Loucy (cell line): ENCODE data around the gene MYO1E.

Experiments used
- H2AFZ ChIP-seq: fragments of 200-600 bp; sonication (generic); 2 replicates; pipeline ENCODE4 v1.6.0; 2016; ENCODE audit warnings: antibody characterized with exemption, mild to moderate bottlenecking, low read length, moderate library complexity
- H3F3A ChIP-seq: fragments of 200-600 bp; 2 replicates; pipeline ENCODE4 v1.6.0; 2016; ENCODE audit warnings: antibody characterized with exemption, low read depth, mild to moderate bottlenecking
- H3K27me3 ChIP-seq: fragments of 200-600 bp; sonication (generic); 2 replicates; pipeline ENCODE4 v1.6.1; 2014; ENCODE audit warnings: low read length, mild to moderate bottlenecking; ENCODE audit not compliant: insufficient read depth, poor library complexity, severe bottlenecking
- H3K36me3 ChIP-seq: fragments of 200-600 bp; sonication (generic); 2 replicates; pipeline ENCODE4 v1.6.1; 2016; ENCODE audit warnings: low read length; ENCODE audit not compliant: insufficient read depth
- H3K4me1 ChIP-seq: fragments of 200-600 bp; sonication (generic); 2 replicates; pipeline ENCODE4 v1.5.1; 2014; ENCODE audit warnings: low read length, mild to moderate bottlenecking; ENCODE audit not compliant: insufficient read depth, poor library complexity, severe bottlenecking
- H3K4me2 ChIP-seq: fragments of 200-600 bp; sonication (generic); 2 replicates; pipeline ENCODE4 v1.6.0; 2014; ENCODE audit warnings: antibody characterized with exemption, low read length, low read depth, mild to moderate bottlenecking; ENCODE audit not compliant: poor library complexity, severe bottlenecking
- H3K4me3 ChIP-seq: fragments of 200-600 bp; sonication (generic); 2 replicates; pipeline ENCODE4 v1.5.1; 2014; ENCODE audit warnings: low read length, mild to moderate bottlenecking, mixed read lengths; ENCODE audit not compliant: poor library complexity, severe bottlenecking
- H3K79me2 ChIP-seq: fragments of 200-600 bp; sonication (generic); 2 replicates; pipeline ENCODE4 v1.6.1; 2014; ENCODE audit warnings: low read length; ENCODE audit not compliant: insufficient read depth
- H3K9ac ChIP-seq: fragments of 200-600 bp; sonication (generic); 2 replicates; pipeline ENCODE4 v1.6.0; 2014; ENCODE audit warnings: mild to moderate bottlenecking, low read depth, low read length, moderate library complexity; ENCODE audit not compliant: poor library complexity, severe bottlenecking
- H3K9me2 ChIP-seq: fragments of 200-600 bp; sonication (generic); replicated peaks from 2 replicates; pipeline ENCODE4 v1.6.1; 2016; ENCODE audit warnings: low read depth, low read length, mixed read lengths
- H3K9me3 ChIP-seq: fragments of 200-600 bp; sonication (generic); 2 replicates; pipeline ENCODE4 v1.6.1; 2014; ENCODE audit warnings: mild to moderate bottlenecking, antibody characterized with exemption, low read length, low read depth; ENCODE audit not compliant: insufficient read depth
- H4K20me1 ChIP-seq: fragments of 200-600 bp; sonication (generic); 2 replicates; pipeline ENCODE4 v1.6.0; 2014; ENCODE audit warnings: antibody characterized with exemption, low read length, mild to moderate bottlenecking; ENCODE audit not compliant: insufficient read depth, poor library complexity, severe bottlenecking
- CTCF ChIP-seq: fragments of 200-600 bp; sonication (generic); conservative IDR thresholded peaks from 2 replicates; pipeline ENCODE4 v1.5.1; 2014; ENCODE audit warnings: mild to moderate bottlenecking, antibody characterized with exemption, low read length
- EZH2phosphoT487 ChIP-seq: fragments of 200-600 bp; IDR thresholded peaks from 2 replicates; pipeline ENCODE4 v1.6.1; 2018; ENCODE audit warnings: antibody characterized with exemption, mild to moderate bottlenecking, moderate library complexity, borderline replicate concordance

Gene MYO1E

GRCh38 chr15:59243622-59244021, 129.0 kb downstream of the MYO1E start:
- Histone ChIP-seq H4K20me1 (no peaks in the 10 kb centered on the region), H3K79me2 (no peaks in the 10 kb centered on the region), H3K4me1 (no peaks in the 10 kb centered on the region), H2AFZ (no peak overlapping the region), H3K9me2 (no peaks in the 10 kb centered on the region), H3K4me3 (no peak overlapping the region), H3K9ac (no peak overlapping the region), H3K36me3 (no peaks in the 10 kb centered on the region), H3K4me2 (no peak overlapping the region), H3K27me3 (no peaks in the 10 kb centered on the region), H3K9me3 (no peaks in the 10 kb centered on the region), H3F3A (no peaks in the 10 kb centered on the region)
- TF ChIP-seq CTCF (no peak), EZH2phosphoT487 (no peak)

GRCh38 chr15:59242649-59243048, 130.0 kb downstream of the MYO1E start:
- no peaks in the 10 kb centered on the region for H4K20me1 ChIP-seq
- no peaks in the 10 kb centered on the region for H3K9me3 ChIP-seq
- no peak overlapping the region for H3K9ac ChIP-seq
- H3K36me3 ChIP-seq: no peaks in the 10 kb centered on the region
- TF ChIP-seq CTCF: no peak
- TF ChIP-seq EZH2phosphoT487: no peak
- H3K4me1 ChIP-seq: no peaks in the 10 kb centered on the region
- no peaks in the 10 kb centered on the region for H3K27me3 ChIP-seq
- no peaks in the 10 kb centered on the region for H3K79me2 ChIP-seq
- H3K9me2 ChIP-seq: no peaks in the 10 kb centered on the region
- H3K4me3 ChIP-seq: no peak overlapping the region
- H2AFZ ChIP-seq: no peak overlapping the region
- no peak overlapping the region for H3K4me2 ChIP-seq
- H3F3A ChIP-seq: no peaks in the 10 kb centered on the region

- Histone ChIP-seq H2AFZ (no peak overlapping the region), H3K9me2 (no peaks in the 10 kb centered on the region), H3K27me3 (no peaks in the 10 kb centered on the region), H3K36me3 (no peaks in the 10 kb centered on the region), H3K79me2 (no peaks in the 10 kb centered on the region), H3K9ac (no peak overlapping the region), H4K20me1 (no peaks in the 10 kb centered on the region), H3F3A (no peaks in the 10 kb centered on the region), H3K4me2 (no peak overlapping the region), H3K4me3 (no peak overlapping the region), H3K9me3 (no peaks in the 10 kb centered on the region), H3K4me1 (no peaks in the 10 kb centered on the region)
- TF ChIP-seq CTCF (no peak), EZH2phosphoT487 (no peak)
Measured at GRCh38 chr15:59240036-59240435, 132.6 kb downstream of the MYO1E start.
